HG03045 (cell line): Measurements from ENCODE around the gene IVNS1ABP.
"Not testable (repeated sequence)": the region's sequence is repeated elsewhere in the genome, so short reads cannot be mapped to it uniquely, and the experiment has no call there.

Source experiments
- ATAC-seq: cut with Tn5 transposase; IDR thresholded peaks from one replicate; pipeline ENCODE4 v1.9.1; 2021; ENCODE audit warnings: mild to moderate bottlenecking, moderate library complexity; ENCODE audit not compliant: unreplicated experiment

IVNS1ABP gene

DNA sequence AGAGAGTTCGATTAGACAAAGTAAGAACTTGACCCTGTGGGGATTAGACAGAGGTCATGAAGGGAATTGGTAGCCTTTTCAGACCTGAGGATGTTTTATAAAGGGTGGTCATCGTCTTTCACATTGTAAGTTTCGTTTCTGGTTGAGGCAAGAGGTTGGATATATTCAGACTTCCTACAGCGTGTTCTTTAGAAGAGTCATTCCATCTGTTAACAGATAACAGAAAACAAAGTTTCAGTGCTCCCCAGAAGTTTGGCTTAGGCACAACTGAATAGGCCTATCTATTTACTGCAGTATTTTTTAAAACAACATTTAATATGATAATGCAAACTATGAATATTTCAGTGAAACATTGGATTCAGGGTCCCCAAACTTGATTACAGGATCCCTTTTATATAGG lies 17.1 kb upstream of the IVNS1ABP start:
- ATAC-seq: no peak

GRCh38 chr1:185328255-185328654 lies 11.2 kb upstream of the IVNS1ABP start:
- ATAC-seq: no peak

- ATAC-seq: no peak
Observed at GRCh38 chr1:185325413-185325812, 8.4 kb upstream of the IVNS1ABP start.

- no peak for ATAC-seq
Observed at GRCh38 chr1:185324118-185324517, 7.1 kb upstream of the IVNS1ABP start.

DNA sequence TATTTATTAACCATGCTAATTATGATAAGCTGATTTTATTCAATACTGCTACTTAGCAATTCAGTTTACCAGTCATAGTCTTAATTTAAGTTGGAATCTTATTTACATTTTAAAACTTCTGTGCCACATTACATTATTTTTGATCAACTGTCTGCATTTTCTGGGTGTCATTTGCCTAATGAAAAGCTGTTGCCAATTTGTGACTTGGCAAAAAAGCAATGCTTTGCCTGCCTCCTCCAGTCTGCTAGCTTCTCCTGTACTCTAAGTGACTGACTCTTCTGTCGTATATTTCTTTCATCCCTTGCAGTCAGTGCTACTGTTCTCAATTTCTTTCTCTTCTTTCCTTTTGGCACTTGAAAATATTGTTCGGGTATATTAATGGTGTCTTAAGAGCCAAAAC lies 5.6 kb upstream of the IVNS1ABP start:
- no peak for ATAC-seq

DNA sequence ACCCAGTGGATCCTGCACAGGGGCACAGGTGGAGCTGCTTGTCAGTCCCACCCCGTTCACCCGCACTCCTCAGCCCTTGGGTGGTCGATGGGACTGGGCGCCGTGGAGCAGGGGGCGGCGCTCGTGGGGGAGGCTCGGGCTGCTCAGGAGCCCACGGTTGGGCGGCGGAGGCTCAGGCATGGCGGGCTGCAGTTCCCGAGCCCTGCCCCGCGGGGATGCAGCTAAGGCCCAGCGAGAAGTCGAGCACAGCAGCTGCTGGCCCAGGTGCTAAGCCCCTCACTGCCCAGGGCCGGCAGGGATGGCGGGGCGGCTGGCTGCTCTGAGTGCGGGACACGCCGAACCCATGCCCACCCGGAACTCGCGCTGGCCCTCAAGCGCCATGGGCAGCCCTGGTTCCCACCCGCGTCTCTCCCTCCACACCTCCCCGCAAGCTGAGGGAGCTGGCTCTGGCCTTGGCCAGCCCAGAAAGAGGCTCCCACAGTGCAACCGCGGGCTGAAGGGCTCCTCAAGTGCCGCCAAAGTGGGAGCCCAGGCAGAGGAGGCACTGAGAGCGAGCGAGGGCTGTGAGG lies 4.7 kb upstream of the IVNS1ABP start:
- not testable (repeated sequence) for ATAC-seq

DNA sequence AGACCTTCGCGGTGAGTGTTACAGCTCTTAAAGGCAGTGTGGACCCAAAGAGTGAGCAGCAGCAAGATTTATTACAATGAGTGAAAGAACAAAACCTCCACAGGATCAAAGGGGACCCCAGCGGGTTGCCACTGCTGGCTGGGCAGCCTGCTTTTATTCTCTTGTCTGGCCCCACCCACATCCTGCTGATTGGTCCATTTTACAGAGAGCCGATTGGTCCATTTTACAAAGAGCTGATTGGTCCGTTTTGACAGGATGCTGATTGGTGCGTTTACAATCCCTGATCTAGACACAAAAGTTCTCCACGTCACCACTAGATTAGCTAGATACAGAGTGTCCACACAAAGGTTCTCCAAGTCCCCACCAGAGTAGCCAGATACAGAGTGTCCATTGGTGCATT lies 4.1 kb upstream of the IVNS1ABP start:
- not testable (repeated sequence) for ATAC-seq

DNA sequence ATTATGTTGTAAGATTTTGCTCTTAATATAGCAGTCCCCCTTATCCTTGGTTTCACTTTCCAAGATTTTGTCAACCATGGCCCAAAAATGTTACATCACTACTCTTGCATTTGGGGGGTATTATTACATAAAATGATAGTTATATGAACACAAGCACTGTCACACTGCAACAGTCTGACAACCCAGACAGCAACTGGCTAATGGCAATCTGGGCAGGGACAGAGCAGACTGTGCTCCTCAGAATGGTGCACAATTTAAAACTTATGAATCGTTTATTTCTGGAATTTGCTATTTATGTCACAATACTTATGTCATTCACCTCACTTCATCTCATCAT lies 2.1 kb upstream of the IVNS1ABP start:
- ATAC-seq: no peak

GRCh38 chr1:185318431-185319138 lies 1.5 kb upstream of the IVNS1ABP start:
- ATAC-seq: no peak

DNA sequence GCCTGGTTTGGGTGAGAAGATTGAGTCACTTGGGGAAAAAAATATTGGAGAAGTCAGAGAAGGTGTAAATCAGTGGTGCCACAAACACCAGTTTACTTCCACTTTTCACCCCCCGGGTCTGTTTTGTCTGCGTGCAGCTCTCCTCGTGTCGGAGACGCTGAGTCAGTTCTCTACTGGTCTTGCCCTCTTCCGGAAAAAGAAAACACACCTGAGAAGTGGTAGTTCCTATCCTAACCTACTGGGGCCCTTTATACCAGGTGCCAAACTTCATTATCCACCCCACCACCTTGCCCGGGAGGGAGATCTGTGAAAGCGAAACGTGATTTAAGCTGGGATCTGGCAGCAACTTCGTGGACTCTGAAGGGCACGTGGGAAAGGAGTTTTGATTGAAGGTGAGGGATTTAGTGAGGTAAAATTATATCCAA lies 855 bp upstream of the IVNS1ABP start:
- peak; percentile 31 for ATAC-seq

GRCh38 chr1:185316163-185317033 lies 645 bp downstream of the IVNS1ABP start:
- ATAC-seq: peak; percentile 58

GRCh38 chr1:185315445-185316071 lies 1.5 kb downstream of the IVNS1ABP start:
- ATAC-seq: no peak

GRCh38 chr1:185314411-185314810 lies 2.6 kb downstream of the IVNS1ABP start:
- no peak for ATAC-seq

DNA sequence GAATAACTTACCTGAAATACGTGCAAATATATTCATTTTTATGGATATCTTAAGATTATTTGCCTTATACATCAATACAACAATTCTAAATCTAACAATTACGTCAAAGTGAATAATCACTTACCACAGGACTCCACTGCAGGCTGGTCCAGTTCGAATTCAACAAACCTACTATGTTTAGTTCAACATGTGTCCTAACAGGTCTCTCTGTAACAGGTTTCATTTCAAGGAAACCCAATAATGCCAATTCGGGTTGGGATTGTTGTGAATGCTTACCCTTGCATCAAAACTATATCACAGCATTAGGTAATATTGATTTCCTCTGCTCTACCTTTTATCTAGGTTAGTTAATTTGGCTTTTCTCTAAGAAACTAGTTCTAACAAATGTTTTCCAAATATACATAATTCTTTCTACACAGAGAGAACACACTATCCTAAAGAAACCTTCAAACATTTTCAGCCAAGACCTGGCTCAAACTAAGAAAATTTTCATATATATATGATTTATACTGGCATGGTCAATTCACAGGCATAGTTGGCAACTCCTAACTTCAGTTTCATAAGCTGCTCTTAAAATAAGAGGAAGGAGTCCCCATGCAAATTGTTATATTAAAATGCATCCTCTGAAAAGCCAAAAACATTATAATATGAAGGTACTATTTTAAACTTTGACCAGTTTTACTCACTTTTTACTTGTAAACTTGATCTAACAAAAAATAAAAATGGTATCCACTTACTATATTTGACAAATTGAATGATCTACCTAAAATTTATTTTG lies 4.5 kb downstream of the IVNS1ABP start:
- ATAC-seq: no peak

DNA sequence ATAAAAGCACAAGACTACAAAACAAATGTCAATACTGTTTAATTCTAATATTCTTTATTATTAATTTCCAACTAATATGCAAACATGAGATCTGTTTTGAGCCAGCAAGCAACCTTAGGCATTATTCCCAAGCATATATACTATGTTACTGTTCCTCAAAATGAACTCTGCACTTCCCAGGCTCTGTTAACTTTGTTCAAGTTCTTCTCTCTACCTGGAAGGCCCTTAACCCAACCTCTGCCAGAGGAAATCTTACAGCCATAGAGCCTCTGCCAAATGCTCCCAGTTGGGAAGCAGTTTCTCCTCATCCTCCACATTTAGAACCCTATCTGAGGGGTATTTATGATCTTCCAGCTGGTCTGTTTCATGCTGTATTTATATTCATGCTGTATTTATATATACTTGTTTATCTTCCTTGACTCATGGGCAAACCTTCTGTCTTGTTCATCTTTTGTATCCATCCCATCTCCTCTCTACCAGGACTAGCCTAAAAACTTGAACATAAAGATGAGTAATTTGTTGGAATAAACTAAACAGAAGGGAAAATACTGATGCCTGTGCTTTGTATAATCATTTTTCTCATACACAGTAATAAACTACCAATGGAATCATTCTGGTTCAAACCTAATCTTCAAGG lies 5.3 kb downstream of the IVNS1ABP start:
- no peak for ATAC-seq

- no peak for ATAC-seq
Observed at GRCh38 chr1:185309566-185309965, 7.5 kb downstream of the IVNS1ABP start.

DNA sequence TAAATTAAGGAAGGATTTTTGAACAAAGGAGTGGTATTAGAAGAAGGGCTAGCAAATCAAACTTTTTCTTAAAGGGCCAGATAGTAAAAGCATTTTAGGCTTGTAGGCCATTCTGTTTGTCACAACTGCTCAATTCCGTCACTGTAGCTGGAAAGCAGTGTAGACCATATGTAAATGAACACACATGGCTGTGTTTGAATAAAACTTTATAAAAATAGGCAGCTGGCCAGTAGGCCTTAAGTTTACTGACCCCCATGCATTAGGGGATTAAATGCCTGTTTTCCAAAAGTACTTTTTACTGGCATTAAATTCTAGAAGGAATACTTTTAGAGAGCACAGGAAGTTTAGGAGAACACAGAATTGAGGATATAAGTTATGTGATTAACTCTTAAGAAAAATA lies 8.9 kb downstream of the IVNS1ABP start:
- ATAC-seq: no peak

DNA sequence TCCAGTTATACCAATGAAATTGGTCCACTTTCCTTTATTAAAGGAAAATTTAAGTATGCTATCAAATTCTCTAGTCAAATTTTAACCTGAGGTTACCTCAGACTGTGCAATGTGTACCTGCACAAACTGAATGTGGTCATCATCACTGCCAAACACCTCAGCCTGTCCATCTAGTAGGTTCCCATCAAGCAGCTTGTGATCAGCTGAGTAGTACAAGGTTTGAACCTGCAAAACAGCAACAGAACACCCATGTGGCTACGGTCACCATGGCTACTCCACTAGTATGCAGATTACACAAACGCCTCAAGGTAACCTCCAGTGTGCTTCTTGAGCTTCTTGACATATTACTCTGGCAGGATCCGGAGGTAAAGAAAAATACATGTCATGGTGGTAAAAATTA lies 11.6 kb downstream of the IVNS1ABP start:
- ATAC-seq: no peak

DNA sequence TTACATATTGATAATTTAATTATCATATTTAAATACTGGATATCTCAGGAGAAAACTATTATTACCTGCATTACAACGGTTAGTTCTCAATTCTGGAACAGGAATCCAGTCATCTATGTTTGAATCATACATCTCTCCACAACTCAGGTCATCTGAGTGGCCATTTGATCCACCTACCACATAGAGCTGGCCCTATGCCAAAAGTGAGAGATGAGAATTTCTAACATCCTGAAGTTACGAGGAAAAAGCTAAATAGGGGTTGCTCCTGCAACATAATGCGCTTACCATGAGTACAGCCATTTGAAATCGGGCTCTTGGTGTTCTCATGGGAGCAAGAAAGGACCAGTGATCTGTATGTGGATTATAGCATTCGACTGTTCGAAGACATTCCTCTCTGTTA lies 16.9 kb downstream of the IVNS1ABP start:
- ATAC-seq: no peak

- ATAC-seq: no peak
Observed at GRCh38 chr1:185297982-185298381, 19.1 kb downstream of the IVNS1ABP start.
